ENCODE measurements around the gene POU2F3.

Gene POU2F3

DNA sequence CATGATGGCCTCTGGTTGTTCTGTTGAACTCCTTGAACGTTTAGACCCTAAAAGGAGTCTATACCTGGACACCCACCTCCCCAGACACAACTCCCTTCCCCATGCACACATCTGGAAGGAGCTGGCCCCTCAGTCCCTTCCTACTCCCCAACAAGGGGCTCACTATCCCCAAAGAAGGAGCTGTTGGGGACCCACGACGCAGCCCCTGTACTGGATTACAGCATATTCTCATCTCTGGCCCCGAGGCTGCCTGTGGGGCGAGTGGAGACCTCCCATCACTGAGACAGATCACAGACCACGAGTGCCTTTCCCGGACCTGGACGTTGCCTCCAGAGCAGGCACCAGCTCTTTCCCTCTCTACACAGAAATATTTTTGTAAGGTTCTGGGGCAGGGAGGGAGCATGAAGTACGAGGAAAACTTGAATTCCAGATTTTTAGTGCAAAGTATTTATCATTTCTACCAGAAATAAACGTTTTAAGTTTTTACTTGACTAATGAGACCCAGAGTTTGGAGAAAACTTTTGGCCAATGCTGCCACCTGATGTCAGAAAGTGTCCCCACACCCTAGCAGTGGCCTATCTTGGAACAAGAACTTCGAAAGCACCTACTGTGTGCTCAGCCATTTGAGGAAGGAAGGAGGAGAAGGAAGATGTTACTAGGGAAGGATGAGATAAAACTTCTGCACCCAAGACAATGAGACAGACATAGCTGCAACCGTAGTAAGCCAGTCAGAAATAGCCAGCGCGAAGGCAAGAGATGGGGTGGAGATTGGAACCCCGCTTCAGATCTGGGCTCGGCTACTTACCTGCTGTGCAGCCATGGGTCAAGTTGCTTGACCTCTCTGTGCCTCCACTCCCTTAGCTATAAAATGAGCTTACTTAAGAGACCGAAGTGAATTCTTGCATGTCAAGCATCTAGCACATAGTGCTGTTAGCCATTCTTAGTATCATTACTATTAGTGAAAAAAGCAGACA is 10.2 kb upstream of the POU2F3 start:
- no peak for DNase-seq (ENCODE audit: low read depth)
- TF ChIP-seq, protein P1, sequence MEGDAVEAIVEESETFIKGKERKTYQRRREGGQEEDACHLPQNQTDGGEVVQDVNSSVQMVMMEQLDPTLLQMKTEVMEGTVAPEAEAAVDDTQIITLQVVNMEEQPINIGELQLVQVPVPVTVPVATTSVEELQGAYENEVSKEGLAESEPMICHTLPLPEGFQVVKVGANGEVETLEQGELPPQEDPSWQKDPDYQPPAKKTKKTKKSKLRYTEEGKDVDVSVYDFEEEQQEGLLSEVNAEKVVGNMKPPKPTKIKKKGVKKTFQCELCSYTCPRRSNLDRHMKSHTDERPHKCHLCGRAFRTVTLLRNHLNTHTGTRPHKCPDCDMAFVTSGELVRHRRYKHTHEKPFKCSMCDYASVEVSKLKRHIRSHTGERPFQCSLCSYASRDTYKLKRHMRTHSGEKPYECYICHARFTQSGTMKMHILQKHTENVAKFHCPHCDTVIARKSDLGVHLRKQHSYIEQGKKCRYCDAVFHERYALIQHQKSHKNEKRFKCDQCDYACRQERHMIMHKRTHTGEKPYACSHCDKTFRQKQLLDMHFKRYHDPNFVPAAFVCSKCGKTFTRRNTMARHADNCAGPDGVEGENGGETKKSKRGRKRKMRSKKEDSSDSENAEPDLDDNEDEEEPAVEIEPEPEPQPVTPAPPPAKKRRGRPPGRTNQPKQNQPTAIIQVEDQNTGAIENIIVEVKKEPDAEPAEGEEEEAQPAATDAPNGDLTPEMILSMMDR (IDR thresholded peaks at IDR 0.05; ENCODE audit: control insufficient read depth, insufficient read depth, low read depth, low read length, missing control alignments) = peak; percentile 64
- no peak overlapping the region for H3K4me3 ChIP-seq (ENCODE audit: control insufficient read depth, low read depth, low read length)

DNA sequence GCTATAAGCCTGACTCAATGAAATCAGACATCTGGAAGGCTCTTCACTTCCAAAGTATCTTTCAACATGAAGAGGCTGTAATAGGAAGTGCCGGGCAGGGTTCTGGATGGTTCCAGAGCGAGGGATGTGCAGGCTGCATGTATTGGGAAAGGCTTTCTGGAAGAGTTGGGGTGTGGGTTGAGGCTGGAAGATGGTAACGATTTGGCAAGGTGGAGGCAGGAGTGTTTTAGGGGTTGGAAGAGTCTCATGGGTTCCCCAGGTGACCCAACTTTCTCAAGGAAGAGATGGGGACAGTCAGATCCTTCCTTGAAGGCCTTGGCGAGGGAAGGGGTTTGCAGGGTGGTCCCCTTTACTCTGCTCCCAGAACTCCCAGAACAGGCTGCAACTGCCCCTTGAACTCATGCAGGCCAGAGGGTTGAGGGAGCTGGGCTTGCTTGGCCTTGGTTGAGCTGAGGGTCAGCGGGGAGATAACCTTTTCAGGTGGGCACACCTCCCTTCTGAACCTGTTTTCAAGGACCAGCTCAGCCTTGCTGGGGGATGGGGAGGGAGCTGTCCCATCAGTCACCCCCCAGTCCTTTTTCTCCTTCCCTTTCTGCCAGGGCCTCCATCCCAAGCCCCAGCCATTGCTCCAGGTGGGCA is 9.4 kb upstream of the POU2F3 start:
- no peak for DNase-seq (ENCODE audit: low read depth)
- no peak overlapping the region for H3K4me3 ChIP-seq (ENCODE audit: control insufficient read depth, low read depth, low read length)
- TF ChIP-seq, protein P1 (IDR thresholded peaks at IDR 0.05; ENCODE audit: control insufficient read depth, insufficient read depth, low read depth, low read length, missing control alignments) = no peak

DNA sequence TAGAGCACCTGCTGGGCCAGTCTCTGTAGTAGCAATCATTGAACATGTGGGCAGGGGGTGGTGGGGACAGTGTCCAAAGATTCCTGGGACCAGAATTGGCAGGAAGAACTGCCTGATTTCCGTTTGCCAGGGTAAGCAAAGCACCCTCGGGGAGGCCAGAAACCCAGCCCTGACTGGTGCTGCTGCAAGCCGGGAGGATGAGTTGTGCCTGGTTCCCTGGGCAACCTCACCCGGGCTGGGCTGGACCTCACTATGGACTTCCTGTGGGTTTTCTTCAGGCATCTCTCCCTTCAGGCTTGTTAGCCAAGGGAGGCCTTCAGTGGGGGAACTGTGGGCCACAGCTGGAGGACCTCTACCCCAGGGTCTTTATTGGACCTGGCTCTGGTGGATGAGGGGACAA is 8.0 kb upstream of the POU2F3 start:
- TF ChIP-seq, protein P1 (IDR thresholded peaks at IDR 0.05; ENCODE audit: control insufficient read depth, insufficient read depth, low read depth, low read length, missing control alignments) = no peak
- no peak overlapping the region for H3K4me3 ChIP-seq (ENCODE audit: control insufficient read depth, low read depth, low read length)
- DNase-seq (ENCODE audit: low read depth) = no peak

DNA sequence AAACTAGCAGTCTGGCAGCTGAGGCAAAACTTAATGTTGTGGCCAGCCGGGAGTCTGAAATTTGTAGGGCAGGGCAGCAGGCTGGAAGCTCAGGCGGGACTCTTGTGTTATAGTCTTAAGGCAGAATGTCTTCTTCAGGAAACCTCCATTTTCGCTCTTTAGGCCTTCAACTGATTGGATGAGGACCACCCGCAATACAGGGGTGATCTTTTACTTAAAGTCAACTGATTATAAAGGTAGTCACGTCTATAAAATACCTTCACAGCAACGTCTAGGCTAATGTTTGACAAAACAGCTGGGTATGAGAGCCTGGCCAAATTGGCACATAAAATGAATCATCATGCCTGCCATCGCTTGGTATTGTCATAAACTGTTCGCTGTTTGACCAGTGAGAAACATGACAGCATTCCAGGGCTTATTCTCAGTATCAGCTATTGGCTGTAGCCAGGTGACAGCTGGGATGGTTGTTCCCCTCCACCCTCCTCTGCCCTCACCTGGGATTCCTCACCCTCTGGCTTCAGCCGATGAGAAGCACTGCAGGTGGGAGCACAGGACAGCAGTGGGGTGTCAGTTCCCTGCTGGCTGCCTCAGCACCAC is 6.6 kb upstream of the POU2F3 start:
- no peak overlapping the region for H3K4me3 ChIP-seq (ENCODE audit: control insufficient read depth, low read depth, low read length)
- DNase-seq (ENCODE audit: low read depth) = no peak
- TF ChIP-seq, protein P1 (IDR thresholded peaks at IDR 0.05; ENCODE audit: control insufficient read depth, insufficient read depth, low read depth, low read length, missing control alignments) = no peak

DNA sequence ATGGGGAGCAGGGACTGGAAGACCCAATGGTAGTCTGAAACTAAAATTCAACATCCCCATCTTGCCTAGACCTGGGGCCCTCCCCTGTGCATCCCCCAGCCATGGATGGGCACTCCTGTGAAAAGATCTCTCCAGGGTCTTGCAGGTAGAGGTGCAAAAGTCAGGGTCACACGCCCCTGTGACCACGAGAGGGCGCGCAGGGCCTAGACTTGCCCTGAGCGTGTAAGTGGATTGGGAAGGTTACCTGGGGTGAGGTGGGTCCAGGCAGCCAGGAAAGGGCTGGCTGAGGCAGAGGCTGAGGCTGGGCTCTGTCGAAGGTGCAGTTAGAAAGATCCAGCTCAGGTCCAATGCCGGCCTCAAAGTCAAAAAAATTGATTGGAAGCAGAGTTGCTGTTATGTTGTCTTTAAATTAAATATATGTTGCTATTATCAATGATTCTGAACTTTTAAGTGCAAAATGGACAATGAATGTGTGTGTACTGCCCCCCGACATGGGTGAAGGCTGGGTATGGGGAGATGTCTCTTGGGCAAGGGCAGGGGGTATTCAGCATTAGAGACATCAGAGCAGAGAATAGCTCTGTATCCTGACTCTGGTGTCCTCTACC is 4.8 kb upstream of the POU2F3 start:
- no peak for DNase-seq (ENCODE audit: low read depth)
- H3K4me3 ChIP-seq (ENCODE audit: control insufficient read depth, low read depth, low read length) = no peak overlapping the region
- TF ChIP-seq, protein P1 (IDR thresholded peaks at IDR 0.05; ENCODE audit: control insufficient read depth, insufficient read depth, low read depth, low read length, missing control alignments) = peak; percentile 79

Data from AG09309 (cell line).